Measurements from ENCODE around the gene GNB2.

- TF ChIP-seq, protein P1, sequence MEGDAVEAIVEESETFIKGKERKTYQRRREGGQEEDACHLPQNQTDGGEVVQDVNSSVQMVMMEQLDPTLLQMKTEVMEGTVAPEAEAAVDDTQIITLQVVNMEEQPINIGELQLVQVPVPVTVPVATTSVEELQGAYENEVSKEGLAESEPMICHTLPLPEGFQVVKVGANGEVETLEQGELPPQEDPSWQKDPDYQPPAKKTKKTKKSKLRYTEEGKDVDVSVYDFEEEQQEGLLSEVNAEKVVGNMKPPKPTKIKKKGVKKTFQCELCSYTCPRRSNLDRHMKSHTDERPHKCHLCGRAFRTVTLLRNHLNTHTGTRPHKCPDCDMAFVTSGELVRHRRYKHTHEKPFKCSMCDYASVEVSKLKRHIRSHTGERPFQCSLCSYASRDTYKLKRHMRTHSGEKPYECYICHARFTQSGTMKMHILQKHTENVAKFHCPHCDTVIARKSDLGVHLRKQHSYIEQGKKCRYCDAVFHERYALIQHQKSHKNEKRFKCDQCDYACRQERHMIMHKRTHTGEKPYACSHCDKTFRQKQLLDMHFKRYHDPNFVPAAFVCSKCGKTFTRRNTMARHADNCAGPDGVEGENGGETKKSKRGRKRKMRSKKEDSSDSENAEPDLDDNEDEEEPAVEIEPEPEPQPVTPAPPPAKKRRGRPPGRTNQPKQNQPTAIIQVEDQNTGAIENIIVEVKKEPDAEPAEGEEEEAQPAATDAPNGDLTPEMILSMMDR (IDR thresholded peaks at IDR 0.05), result no peak
- TF ChIP-seq POLR2A (IDR thresholded peaks at IDR 0.05) (no peak), EP300 (IDR thresholded peaks at IDR 0.05) (no peak)
Measured at GRCh38 chr7:100676501-100677306, 3.2 kb downstream of the GNB2 start.

Measured in stomach (tissue), 4 donors.